Gastrocnemius medialis (tissue), 4 donors: ENCODE measurements around the gene PTPRM. TPM values are rescaled to one million over a fixed set of nuclear protein-coding genes. Genes with fewer than 3 reads are reported as not detected.
A peak's percentile ranks its signal among the peaks of the same experiment; 100 is the strongest.

Experiments
- ATAC-seq, 2 donors: fragments of 150-250 bp; one replicate each; pipeline ENCODE4 v1.9.1; 2016
- DNase-seq, 2 donors: peaks; one replicate each; pipeline ENCODE4 v3.0.0-alpha.2; 2019
- H3K27ac ChIP-seq, 4 donors: fragments of 200-600 bp; sonication (generic); 1 replicate in 1 of 4; 2 replicates in 3 of 4; pipeline ENCODE4 v1.5.1; 2016 to 2018; ENCODE audit warnings: mild to moderate bottlenecking in 2 of 4, moderate library complexity in 1 of 4
- H3K27me3 ChIP-seq, 3 donors: fragments of 200-600 bp; sonication (generic) in 2 of 3; 1 replicate in 1 of 3; 2 replicates in 2 of 3; pipeline versions ENCODE4 v1.5.1 to v1.6.0; 2016 to 2019; ENCODE audit warnings: mild to moderate bottlenecking in 1 of 3, moderate library complexity in 1 of 3
- H3K36me3 ChIP-seq, 2 donors: fragments of 200-600 bp; sonication (generic) in 1 of 2; one replicate each; pipeline ENCODE4 v1.5.1; 2017 to 2018
- H3K4me1 ChIP-seq, 2 donors: fragments of 200-600 bp; sonication (generic) in 1 of 2; one replicate each; pipeline ENCODE4 v1.5.1; 2016 to 2017; ENCODE audit warnings: mild to moderate bottlenecking in 2 of 2
- H3K4me3 ChIP-seq, 4 donors: fragments of 200-600 bp; sonication (generic) in 3 of 4; 1 replicate in 1 of 4; 2 replicates in 3 of 4; pipeline ENCODE4 v1.5.1; 2016 to 2019; ENCODE audit warnings: mild to moderate bottlenecking in 2 of 4
- H3K9me3 ChIP-seq, 3 donors: fragments of 200-600 bp; sonication (generic) in 2 of 3; 1 replicate in 1 of 3; 2 replicates in 2 of 3; pipeline ENCODE4 v1.5.1; 2016 to 2019
- CTCF ChIP-seq, 5 experiments: fragments of 450-650 bp in 3 of 5; fragments of 200-600 bp in 2 of 5; sonication (generic) in 2 of 5; IDR thresholded peaks in 4 of 5; conservative IDR thresholded peaks in 1 of 5; 1 replicate in 4 of 5; 2 replicates in 1 of 5; pipeline ENCODE4 v1.5.1; 2016 to 2019; ENCODE audit warnings: antibody characterized with exemption in 5 of 5, mild to moderate bottlenecking in 3 of 5, moderate library complexity in 3 of 5
- POLR2A ChIP-seq, 2 donors: fragments of 450-650 bp; IDR thresholded peaks; one replicate each; pipeline ENCODE4 v1.6.1; 2017; ENCODE audit warnings: antibody characterized with exemption in 2 of 2, mild to moderate bottlenecking in 2 of 2, moderate library complexity in 2 of 2
- in situ Hi-C, 4 donors: fragments of 200-750 bp; cut with MboI; loops; one replicate each; pipeline versions ENCODE4 v1.15.0 to v1.8.0; 2017; ENCODE audit warnings: low sequenced_read_pairs in 4 of 4
- intact Hi-C: fragments of 100-400 bp; cut with DNase I; formaldehyde crosslinking; loops from one replicate; pipeline ENCODE4 v1.15.1; 2023; ENCODE audit warnings: low total_unique reads
- total RNA-seq, 4 donors: library from RNA; depleted of rRNA; stranded (reverse); fragments of >200 nt; gene quantifications; one replicate each; pipeline versions ENCODE4 v1.1.0 to v1.2.3, GENCODE V29; 2016

PTPRM gene
- total RNA-seq, 4 donors from 2014 or later = 52.6 to 79.3 (median 63.8) TPM

DNA sequence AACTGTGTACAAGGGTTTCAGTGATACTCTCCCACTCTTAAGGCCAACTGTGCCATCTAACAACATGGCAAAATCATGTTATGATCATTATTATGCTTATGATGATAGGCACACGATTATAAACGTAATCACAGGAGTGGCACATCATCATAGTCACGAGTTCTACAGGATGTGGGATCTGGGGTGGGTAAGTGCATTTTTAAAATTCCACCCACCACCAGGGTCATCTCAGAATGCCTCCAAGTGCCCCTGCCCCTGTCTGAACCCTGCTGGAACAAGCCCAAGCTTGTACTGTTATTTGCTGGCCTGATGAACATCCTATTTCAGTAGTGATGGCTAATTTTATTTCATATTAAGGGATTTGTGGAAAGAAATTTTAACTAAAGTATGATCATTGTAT lies 117.8 kb downstream of the PTPRM start:
- Histone ChIP-seq H3K9me3 (no peaks in the 10 kb centered on the region), H3K4me3 (no peak overlapping the region), H3K27ac (no peak overlapping the region), H3K36me3 (no peaks in the 10 kb centered on the region), H3K27me3 (no peaks in the 10 kb centered on the region), H3K4me1 (peaks cover 34 to 57% of the 10 kb centered on the region in 2 donors)
- ATAC-seq = no peak
- DNase-seq = no peak
- in situ Hi-C loops = no loop called here
- intact Hi-C loops = no loop called here
- TF ChIP-seq CTCF (IDR thresholded peaks at IDR 0.05 in 4 of 5, conservative IDR thresholded peaks at IDR 0.05 in 1 of 5) = no peak
- TF ChIP-seq POLR2A (IDR thresholded peaks at IDR 0.05) = no peak

DNA sequence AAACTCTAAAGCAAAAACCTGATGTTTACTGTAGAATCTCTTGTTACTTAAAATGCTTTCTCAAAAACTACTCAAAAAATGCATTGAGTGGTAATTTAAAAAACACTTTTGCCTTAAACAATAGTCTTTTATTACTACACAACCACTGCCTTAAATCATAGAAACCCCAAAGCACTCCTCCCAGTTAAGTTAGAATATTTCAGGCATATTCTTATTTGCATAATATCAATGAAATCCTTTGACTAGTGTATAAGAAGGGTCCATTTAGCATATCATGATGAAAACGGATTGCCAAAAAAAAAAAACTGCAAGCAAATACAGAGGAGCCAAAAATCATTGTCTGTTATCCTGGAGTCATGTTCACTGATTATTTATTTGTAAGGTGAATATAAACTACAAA lies 119.2 kb downstream of the PTPRM start:
- TF ChIP-seq CTCF (IDR thresholded peaks at IDR 0.05 in 4 of 5, conservative IDR thresholded peaks at IDR 0.05 in 1 of 5) = no peak
- no peak for TF ChIP-seq POLR2A (IDR thresholded peaks at IDR 0.05)
- Histone ChIP-seq H3K9me3 (no peaks in the 10 kb centered on the region), H3K4me1 (peaks cover 38 to 54% of the 10 kb centered on the region in 2 donors), H3K4me3 (no peak overlapping the region), H3K27me3 (no peaks in the 10 kb centered on the region), H3K36me3 (no peaks in the 10 kb centered on the region), H3K27ac (no peak overlapping the region)
- DNase-seq = no peak
- intact Hi-C loops (no loop called here), in situ Hi-C loops (no loop called here)
- no peak for ATAC-seq

DNA sequence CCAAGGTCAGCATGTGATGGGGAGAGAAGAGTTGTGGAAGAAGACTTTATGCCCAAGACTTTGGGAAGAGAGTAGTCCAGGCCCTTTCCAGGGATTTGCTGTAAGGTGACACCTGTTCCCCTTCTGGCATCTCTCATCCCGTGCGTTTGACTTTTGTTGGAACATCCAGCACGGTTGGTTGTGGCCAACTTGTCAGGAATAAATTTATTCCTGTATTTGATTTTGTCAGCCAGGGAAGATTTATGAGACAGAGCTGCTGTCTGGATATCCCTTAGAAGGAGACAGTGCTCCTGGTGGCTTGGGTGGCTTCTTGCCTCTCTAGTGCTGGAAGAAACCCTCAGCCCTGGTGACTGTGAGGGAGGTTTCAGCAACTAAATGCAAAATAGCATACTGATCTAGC lies 121.5 kb downstream of the PTPRM start:
- H3K9me3 ChIP-seq = no peaks in the 10 kb centered on the region
- no peak overlapping the region for H3K27ac ChIP-seq
- DNase-seq = peak in 1 of 2 donors; percentile 28
- no peak overlapping the region for H3K4me3 ChIP-seq
- peaks cover 29 to 32% of the 10 kb centered on the region in 2 donors for H3K4me1 ChIP-seq
- intact Hi-C loops = no loop called here
- no peaks in the 10 kb centered on the region for H3K27me3 ChIP-seq
- TF ChIP-seq CTCF (IDR thresholded peaks at IDR 0.05 in 4 of 5, conservative IDR thresholded peaks at IDR 0.05 in 1 of 5) (no peak), POLR2A (IDR thresholded peaks at IDR 0.05) (no peak)
- no peaks in the 10 kb centered on the region for H3K36me3 ChIP-seq
- in situ Hi-C loops = no loop called here
- ATAC-seq = peak; percentile 54 to 82

GRCh38 chr18:7691206-7691605 lies 124.1 kb downstream of the PTPRM start:
- intact Hi-C loops = no loop called here
- TF ChIP-seq POLR2A (IDR thresholded peaks at IDR 0.05) (no peak), CTCF (IDR thresholded peaks at IDR 0.05 in 4 of 5, conservative IDR thresholded peaks at IDR 0.05 in 1 of 5) (no peak)
- peaks cover 18 to 23% of the 10 kb centered on the region in 2 donors for H3K4me1 ChIP-seq

DNA sequence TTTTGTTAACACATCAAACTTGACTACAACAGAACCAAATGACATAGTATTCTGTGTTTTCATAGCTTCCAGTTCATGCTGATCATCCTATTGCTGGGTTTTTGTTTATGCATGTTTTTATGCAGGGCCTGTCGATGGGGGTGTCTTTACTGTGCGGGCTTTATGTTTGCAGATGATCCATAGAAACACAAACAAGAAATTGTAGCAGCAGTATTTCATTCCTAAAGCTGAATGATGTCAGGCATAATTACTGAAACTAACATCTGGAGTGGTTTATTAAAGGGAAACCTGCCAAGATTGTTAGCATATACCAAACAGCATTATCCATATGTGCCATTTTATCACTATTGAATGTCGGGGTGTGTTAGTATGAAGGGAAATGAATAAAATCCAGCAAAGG lies 129.7 kb downstream of the PTPRM start:
- H3K4me1 ChIP-seq = peaks cover 6% of the 10 kb centered on the region in 2 donors
- in situ Hi-C loops (no loop called here), intact Hi-C loops (no loop called here)
- H3K36me3 ChIP-seq = no peaks in the 10 kb centered on the region
- no peaks in the 10 kb centered on the region for H3K27me3 ChIP-seq
- no peaks in the 10 kb centered on the region for H3K9me3 ChIP-seq
- ATAC-seq (no peak), DNase-seq (no peak)
- no peak overlapping the region for H3K4me3 ChIP-seq
- TF ChIP-seq POLR2A (IDR thresholded peaks at IDR 0.05) (no peak), CTCF (IDR thresholded peaks at IDR 0.05 in 4 of 5, conservative IDR thresholded peaks at IDR 0.05 in 1 of 5) (no peak)
- no peak overlapping the region for H3K27ac ChIP-seq

More at GRCh38 chr18:7691206-7691605, 124.1 kb downstream of the PTPRM start:
- ATAC-seq = no peak
- in situ Hi-C loops = no loop called here
- Histone ChIP-seq H3K27ac (no peak overlapping the region), H3K27me3 (no peaks in the 10 kb centered on the region), H3K36me3 (no peaks in the 10 kb centered on the region), H3K9me3 (no peaks in the 10 kb centered on the region), H3K4me3 (no peak overlapping the region)
- DNase-seq = no peak
